NB4 (cell line): ENCODE data around the gene ACVR1.

Source experiments
- POLR2A ChIP-seq: IDR thresholded peaks from 2 replicates; pipeline ENCODE4 v1.6.1; 2011; ENCODE audit warnings: mild to moderate bottlenecking; ENCODE audit not compliant: insufficient read length; ENCODE audit errors: extremely low read depth
- TF ChIP-seq, protein P1 (sequence below): IDR thresholded peaks from 2 replicates; pipeline ENCODE4 v1.6.1; 2011; ENCODE audit warnings: low read depth, low read length
- TF ChIP-seq, protein P2 (sequence below): IDR thresholded peaks from one replicate; pipeline ENCODE4 v1.5.1; 2012; ENCODE audit warnings: low read depth, low read length

DNA sequence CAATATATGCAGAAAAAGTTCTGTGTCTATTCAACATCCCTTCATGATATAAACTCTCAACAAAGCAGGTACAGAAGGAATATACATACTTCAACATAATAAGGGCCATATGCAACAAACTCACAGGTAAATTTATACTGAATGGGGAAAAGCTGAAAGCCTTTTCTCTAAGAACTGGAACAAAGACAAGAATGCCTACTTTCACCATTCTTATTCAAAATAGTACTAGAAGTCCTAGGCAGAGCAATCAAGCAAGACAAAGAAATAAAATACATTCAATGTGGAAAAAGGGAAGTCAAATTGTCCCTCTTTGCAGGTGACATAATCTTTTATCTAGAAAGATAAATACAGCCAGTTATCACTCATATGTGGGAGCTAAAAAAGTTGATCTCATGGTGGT is 116.3 kb downstream of the ACVR1 start:
- TF ChIP-seq, protein P1, sequence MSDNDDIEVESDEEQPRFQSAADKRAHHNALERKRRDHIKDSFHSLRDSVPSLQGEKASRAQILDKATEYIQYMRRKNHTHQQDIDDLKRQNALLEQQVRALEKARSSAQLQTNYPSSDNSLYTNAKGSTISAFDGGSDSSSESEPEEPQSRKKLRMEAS, result no peak
- no peak for TF ChIP-seq POLR2A
- TF ChIP-seq, protein P2, sequence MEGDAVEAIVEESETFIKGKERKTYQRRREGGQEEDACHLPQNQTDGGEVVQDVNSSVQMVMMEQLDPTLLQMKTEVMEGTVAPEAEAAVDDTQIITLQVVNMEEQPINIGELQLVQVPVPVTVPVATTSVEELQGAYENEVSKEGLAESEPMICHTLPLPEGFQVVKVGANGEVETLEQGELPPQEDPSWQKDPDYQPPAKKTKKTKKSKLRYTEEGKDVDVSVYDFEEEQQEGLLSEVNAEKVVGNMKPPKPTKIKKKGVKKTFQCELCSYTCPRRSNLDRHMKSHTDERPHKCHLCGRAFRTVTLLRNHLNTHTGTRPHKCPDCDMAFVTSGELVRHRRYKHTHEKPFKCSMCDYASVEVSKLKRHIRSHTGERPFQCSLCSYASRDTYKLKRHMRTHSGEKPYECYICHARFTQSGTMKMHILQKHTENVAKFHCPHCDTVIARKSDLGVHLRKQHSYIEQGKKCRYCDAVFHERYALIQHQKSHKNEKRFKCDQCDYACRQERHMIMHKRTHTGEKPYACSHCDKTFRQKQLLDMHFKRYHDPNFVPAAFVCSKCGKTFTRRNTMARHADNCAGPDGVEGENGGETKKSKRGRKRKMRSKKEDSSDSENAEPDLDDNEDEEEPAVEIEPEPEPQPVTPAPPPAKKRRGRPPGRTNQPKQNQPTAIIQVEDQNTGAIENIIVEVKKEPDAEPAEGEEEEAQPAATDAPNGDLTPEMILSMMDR, result no peak
